GDM1 (cell line): ENCODE measurements around the gene SCFD2.
"Not testable (repeated sequence)": the region's sequence is repeated elsewhere in the genome, so short reads cannot be mapped to it uniquely, and the experiment has no call there.

ENCODE experiments used
- DNase-seq: peaks from one replicate; lab custom pipeline; 2025; lab: John Stamatoyannopoulos, UW

The SCFD2 gene

GRCh38 chr4:52850406-52851124 lies 515.3 kb downstream of the SCFD2 start:
- DNase-seq: no peak

GRCh38 chr4:52848254-52848653 lies 517.6 kb downstream of the SCFD2 start:
- DNase-seq: no peak

GRCh38 chr4:52846502-52846901 lies 519.4 kb downstream of the SCFD2 start:
- no peak for DNase-seq

GRCh38 chr4:52844596-52844995 lies 521.3 kb downstream of the SCFD2 start:
- no peak for DNase-seq

GRCh38 chr4:52843958-52844357 lies 521.9 kb downstream of the SCFD2 start:
- DNase-seq: peak; percentile 42

- no peak for DNase-seq
These were observed 522.5 kb downstream of the SCFD2 start for GRCh38 chr4:52843351-52843750.

- no peak for DNase-seq
These were observed 523.1 kb downstream of the SCFD2 start for GRCh38 chr4:52842792-52843191.

GRCh38 chr4:52841682-52842456 lies 524.0 kb downstream of the SCFD2 start:
- DNase-seq: no peak

GRCh38 chr4:52840531-52841370 lies 525.1 kb downstream of the SCFD2 start:
- DNase-seq: no peak

GRCh38 chr4:52838729-52839586 lies 526.9 kb downstream of the SCFD2 start:
- DNase-seq: no peak

GRCh38 chr4:52837716-52838558 lies 527.9 kb downstream of the SCFD2 start:
- no peak for DNase-seq

GRCh38 chr4:52836678-52837077 lies 529.2 kb downstream of the SCFD2 start:
- DNase-seq: no peak

GRCh38 chr4:52836120-52836519 lies 529.7 kb downstream of the SCFD2 start:
- no peak for DNase-seq

GRCh38 chr4:52834641-52835456 lies 531.0 kb downstream of the SCFD2 start:
- DNase-seq: not testable (repeated sequence)

GRCh38 chr4:52833941-52834525 lies 531.8 kb downstream of the SCFD2 start:
- no peak for DNase-seq

GRCh38 chr4:52825460-52826090 lies 540.3 kb downstream of the SCFD2 start:
- no peak for DNase-seq

- no peak for DNase-seq
These were observed 541.0 kb downstream of the SCFD2 start for GRCh38 chr4:52824603-52825459.

- DNase-seq: no peak
These were observed 541.6 kb downstream of the SCFD2 start for GRCh38 chr4:52824270-52824602.
